ENCODE results near the gene KCTD13.
A peak's percentile ranks its signal among the peaks of the same experiment; 100 is the strongest.
"Not testable (repeated sequence)": the region's sequence is repeated elsewhere in the genome, so short reads cannot be mapped to it uniquely, and the experiment has no call there.

The KCTD13 gene

DNA sequence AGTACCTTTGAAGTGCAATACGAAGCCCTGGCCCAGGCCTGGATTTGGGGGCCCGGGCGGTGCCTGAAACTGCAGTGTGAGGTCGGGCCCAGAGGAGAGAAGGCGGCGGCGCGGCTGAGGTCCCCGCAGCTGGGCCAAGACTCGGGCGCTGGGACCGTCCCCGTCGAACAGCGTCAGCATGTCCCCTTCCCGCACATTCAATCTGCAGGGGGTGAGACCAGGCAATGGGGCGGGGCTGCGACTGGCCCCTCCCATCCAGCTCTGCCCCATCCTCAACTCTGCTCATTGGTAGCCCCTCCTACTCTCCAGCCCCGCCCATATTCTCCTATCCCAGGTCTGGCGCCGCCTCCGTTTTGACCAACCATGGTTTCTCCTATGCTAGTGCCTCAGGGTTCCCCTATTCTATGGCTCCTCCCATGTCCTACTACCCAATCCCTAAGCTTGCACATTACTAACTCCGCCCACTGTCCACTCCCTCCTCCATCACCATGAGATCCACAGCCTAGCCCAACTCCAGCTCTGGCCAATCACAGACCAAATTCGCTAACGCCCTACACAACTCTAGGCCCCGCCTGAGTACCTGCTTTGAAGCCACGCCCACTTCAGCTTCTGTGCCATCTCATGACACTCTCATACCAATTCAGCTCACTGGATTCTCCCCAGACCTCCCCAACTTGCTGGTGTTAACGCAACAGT, 48.6 kb downstream of the KCTD13 start:
- DNase-seq = peak; percentile 57 to 71

DNA sequence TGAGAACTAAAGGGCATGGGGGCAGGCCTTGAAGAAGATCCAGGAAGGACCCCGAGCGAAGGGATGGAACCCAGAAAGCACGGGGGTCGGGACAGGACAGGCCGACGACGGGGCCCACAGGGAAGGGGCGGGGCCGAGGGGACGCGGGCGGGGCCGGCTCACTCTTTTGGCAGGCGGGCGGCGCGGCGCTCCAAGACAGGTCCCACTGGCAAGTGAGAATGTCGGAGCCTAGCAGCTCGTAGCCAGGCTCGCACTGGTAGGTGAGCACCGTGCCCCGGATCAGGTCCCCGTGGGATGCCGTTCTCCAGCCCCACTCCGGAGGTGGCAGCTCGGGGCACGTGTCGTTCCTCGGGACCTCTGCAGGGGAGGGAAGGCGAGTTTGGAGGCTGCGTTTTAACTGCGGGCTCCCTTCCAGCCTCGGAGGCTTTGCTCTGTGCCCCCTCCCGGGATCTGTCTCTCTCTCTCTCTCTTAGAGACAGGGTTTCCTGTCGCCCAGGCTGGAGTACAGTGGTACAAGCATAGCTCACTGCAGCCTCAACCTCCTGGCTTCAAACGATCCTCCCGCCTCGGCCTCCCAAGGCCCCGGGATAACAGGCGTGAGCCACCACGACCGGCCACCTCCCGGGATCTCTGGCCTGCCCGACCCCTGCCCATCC, 49.3 kb downstream of the KCTD13 start:
- DNase-seq = peak in 1 of 2 donors; percentile 33

DNA sequence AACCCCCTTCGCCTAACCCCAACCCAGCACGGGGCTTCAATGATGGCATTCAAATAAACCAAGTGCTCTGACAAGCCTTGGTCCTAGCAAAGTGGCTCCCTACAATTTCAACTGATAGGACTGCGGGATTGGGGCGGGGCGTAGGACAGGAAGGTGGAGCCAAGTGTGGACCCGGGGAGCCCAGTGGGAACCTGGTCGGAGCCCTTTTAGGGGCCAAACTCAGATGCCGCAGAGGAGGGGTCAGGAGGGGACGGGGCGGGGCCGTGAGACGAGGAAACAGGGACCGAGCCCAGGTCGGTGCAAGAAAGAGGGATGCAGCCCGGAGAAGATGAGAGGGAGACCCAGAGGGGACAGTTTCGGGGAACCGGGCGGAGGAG, 49.8 kb downstream of the KCTD13 start:
- no peak for DNase-seq

- DNase-seq = no peak
Measured at GRCh38 chr16:29875206-29875605, 50.8 kb downstream of the KCTD13 start.

DNA sequence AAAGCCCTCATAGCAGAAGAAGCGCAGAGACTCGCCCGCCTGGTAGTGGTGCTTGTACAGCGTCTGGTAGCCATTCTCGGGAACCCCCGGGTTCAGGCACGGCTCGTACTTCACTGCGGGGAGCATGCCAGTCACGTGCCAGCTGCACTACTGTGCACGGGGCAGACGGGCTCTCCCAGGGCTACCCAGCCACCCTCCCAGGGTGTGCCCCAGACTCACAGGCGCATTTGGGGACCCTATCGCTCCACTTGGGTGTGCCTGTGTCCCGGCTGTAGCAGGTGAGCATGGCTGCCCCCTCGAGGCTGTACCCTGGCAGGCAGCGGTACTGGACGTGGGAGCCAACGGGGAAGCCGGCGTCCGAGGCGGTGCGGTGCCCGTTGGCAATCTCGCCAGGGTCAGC, 52.7 kb downstream of the KCTD13 start:
- DNase-seq = no peak

DNA sequence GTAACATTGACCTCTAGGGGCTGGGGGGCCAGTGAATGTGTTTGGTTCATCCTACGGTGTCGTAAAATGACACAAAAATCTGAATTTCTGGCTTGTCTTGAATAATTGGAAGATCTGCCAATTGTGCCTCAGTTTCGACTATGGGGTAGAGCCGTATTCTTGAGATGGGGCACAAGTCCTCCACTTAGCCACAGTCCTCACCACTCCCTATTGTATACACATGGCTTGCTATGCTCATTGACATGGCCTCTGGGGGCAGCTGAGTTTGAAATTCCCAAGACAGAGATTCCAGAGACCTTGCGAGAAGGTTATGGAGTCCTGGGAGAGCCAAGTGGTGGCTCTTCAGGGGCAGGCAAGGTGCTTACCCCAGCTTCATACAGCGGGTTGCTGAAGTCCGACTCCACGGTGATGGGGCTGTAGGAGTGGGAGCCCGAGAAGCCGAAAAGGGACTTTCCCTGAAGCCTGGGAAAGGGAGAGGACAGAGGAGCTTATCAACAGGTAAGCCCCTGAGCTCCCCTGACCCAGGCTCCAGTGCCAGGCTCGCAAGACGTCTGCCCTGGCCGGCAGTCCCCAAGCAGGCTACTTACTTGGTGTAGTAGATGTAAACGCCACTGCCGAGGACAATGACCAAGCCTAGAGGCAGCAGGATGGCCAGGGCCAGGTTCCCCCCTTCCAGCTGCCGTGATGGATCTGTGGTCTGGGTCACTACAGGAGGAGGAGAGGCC, 54.0 kb downstream of the KCTD13 start:
- no peak for DNase-seq

DNA sequence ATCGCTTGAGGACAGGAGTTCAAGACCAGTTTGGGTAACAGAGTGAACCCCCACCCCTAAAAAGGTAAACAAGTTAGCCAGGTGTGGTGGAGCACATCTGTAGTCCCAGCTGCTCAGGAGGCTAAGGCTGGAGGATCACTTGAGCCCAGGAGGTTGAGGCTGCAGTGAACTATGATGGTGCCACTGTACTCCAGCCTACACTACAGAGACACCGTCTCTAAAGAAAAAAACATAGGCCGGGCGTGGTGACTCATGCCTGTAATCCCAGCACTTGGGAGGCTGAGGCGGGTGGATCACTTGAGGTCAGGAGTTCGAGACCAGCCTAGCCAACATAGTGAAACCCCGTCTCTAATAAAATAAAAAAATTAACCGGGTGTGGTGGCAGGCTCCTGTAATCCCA, 57.0 kb downstream of the KCTD13 start:
- DNase-seq = not testable (repeated sequence)

DNA sequence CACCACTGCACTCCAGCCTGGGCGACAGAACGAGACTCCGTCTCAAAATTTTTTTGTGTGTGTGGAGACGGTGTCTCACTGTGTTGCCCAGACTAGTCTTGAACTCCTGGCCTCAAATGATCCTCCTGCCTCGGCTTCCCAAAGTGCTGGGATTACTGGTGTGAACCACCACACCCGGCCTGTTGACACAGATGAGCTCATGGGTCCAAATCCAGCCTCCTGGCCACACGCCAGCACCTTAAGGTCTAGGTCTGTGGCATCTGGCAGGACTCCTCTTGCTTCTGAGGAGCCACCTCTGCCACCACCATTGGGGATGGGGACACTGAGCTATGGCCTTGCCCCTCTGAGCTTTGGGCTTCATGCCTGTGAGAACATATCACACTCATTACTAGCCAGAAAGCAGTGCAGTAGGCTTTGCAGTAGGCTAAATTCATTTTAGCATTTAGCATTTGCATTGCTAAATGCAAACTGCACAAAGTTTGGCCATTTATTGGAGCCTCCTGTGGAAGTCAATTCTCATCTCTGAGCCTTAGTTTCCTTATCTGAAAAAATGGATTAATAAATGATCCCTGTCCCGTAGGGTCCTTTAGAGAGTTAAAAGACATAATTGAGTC, 57.5 kb downstream of the KCTD13 start:
- no peak for DNase-seq

GRCh38 chr16:29864205-29864604, 61.8 kb downstream of the KCTD13 start:
- no peak for DNase-seq

DNA sequence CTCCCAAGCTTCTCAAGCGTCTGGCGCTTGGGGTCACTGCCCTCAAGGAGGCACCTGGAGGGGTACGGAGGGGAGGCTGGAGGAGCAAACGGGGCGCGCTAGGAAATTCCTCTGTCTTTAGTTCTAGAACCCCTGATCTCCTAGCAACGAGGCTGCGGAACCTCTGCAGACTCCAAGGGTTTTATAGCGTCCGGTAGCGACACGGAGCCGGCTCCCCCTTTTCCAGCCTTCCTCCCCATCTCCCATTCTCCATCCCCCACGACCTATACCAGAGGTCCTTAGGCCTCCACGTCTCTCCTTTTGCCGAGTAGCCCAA, 62.4 kb downstream of the KCTD13 start:
- DNase-seq = no peak

DNA sequence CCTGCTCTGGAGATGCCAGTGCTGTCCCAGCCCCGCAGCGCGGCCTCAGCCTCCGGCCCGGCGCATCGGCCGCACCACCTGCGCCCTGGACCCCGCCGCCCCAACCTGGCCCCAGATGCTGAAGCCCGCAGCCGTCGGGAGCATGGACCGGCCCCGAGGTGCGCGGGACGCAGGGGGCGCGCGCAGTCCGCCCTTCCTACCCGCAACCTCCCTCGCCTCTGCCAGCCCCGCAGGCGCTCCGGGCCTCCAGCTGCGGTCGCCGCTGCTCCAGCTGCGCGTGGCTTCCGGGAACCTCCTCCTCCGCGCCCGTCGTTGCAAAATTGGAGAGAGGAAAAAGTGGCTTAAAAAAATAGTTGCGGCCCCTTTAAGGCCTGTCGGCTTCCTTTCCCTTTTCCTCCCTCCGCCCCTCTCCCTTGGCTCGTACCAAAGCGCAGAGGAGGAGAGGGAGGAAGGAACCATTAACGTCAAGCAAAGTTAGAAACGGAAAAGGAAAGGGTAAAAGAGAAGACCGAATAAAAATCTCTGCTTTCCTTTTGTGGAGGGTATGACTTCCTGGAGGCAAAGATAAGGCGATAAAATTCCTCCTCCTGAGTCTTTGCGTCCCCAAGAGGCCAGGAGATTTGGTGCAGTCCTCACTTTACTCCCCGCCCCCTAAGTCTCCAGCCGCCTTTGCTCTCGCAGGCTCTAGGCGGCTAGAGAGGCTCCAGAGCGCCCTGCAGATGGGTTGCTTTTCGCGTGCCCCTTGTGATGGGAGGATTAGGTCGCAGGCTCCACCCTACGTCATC, 63.0 kb downstream of the KCTD13 start, which contains the start of gene CDIPT:
CDIPT (minus strand) TSS at position 343 of the 785 bp plus-strand sequence. CDS start 369 bp downstream, outside the sequence.
- peak; percentile 95 to 96 for DNase-seq

GRCh38 chr16:29862383-29862883, 63.6 kb downstream of the KCTD13 start:
- no peak for DNase-seq

- no peak for DNase-seq
Measured at GRCh38 chr16:29860218-29860617, 65.8 kb downstream of the KCTD13 start.

DNA sequence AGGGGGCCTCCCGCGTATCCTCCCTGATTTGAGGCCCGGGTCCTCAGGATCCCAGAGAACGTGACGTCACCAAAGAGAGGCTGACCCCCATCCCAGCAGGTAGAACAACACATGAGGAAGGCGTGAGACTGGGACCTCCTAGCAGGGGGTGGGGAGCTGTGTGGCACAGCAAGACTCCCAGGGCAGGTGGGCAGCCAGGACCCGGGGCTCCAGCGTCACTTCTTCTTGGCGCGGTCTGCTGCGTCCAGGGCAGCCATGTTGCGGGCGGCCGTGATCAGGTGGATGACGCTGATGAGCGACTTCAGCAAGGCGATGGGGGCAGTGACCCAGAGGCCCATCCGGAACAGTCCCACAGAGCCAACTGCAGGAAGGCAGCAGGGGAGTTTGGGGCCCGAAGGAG, 67.1 kb downstream of the KCTD13 start:
- DNase-seq = no peak

GRCh38 chr16:29858149-29858849, 67.7 kb downstream of the KCTD13 start:
- no peak for DNase-seq

DNA sequence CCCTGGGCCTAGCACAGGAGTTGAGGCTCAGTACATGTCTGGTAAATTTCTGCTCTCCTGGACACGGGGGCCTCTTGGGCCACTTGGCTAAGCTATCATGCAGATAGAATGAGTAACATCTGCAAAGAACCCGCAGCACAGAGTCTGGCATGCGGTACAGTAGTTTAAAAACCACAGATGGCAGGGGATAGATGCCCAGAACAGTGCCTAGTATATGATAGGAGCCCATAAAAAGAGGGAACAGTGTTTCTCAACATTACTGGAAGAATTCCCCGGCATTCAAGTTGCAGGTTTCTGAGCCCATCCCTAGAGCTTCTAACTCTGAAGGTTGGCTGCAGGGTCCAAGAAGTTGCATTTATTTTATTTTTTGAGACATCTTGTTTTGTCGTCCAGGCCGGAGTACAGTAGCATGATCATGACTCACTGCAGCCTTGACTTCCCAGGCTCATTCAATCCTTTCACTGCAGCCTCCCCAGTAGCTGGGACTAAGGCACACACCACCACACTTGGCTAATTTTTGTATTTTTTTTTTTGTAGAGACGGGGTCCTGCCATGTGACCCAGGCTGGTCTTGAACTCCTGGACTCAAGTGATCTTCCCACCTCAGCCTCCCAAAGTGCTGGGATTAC, 68.8 kb downstream of the KCTD13 start:
- no peak for DNase-seq
